ENCODE data around the gene REV3L.
"Not testable (repeated sequence)": the region's sequence is repeated elsewhere in the genome, so short reads cannot be mapped to it uniquely, and the experiment has no call there.

GRCh38 chr6:111290689-111291335 lies 192.2 kb downstream of the REV3L start:
- TF ChIP-seq POLR2A (IDR thresholded peaks at IDR 0.05; ENCODE audit: extremely low read depth, insufficient read length); CTCF (IDR thresholded peaks at IDR 0.05; ENCODE audit: low read depth, low read length); MYC (IDR thresholded peaks at IDR 0.05; ENCODE audit: low read depth, low read length): not testable (repeated sequence)
